Measurements from ENCODE around the gene PKLR. TPM values are rescaled to one million over a fixed set of nuclear protein-coding genes. Genes with fewer than 3 reads are reported as not detected.

PKLR gene
- total RNA-seq, 1 experiment from 2014 or later = 0.17 TPM

DNA sequence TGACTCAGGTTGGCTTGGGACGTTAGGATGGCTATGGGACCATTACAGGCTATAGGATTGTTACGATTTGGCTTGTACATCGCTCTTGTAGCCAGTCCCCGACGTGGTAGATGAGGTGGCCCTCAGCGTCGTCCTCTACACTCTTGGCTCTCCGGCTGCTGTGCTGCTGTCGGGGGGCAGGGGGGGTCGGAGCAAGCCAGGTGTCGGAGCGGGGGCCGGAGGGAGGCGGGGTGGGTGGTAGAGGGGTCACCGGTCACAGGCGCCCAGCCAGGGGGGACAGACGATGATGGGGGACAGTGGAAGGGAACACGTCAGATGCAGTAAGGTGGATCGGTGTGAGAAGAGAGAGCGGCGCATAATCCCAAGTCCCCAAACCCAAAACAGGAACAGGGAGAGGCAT lies 32.6 kb downstream of the PKLR start:
- Histone ChIP-seq H3K9me3 (ENCODE audit: control insufficient read depth in 1 of 2, insufficient read depth in 1 of 2, low read depth in 1 of 2, low read length in 2 of 2) (no peaks in the 10 kb centered on the region), H3K9me2 (ENCODE audit: insufficient read depth) (no peaks in the 10 kb centered on the region), H3K27me3 (ENCODE audit: insufficient read depth, low read length) (no peaks in the 10 kb centered on the region), H3K36me3 (ENCODE audit: control insufficient read depth in 1 of 2, insufficient read depth in 2 of 2, low read length in 2 of 2) (peaks cover 55 to 67% of the 10 kb centered on the region in 2 experiments), H3K9ac (ENCODE audit: low read length) (no peak overlapping the region), H3K4me1 (ENCODE audit: control insufficient read depth in 1 of 2, insufficient read depth in 2 of 2, low read length in 2 of 2) (peaks cover 4 to 9% of the 10 kb centered on the region in 2 experiments; a peak in 3 of 4 replicates), H3K4me3 (replicated peaks in 1 of 2; ENCODE audit: low read depth in 1 of 2, low read length in 2 of 2) (no peak overlapping the region), H3K79me2 (ENCODE audit: insufficient read depth, low read length) (peaks cover 49% of the 10 kb centered on the region), H4K20me1 (ENCODE audit: insufficient read depth) (no peaks in the 10 kb centered on the region), H2AFZ (ENCODE audit: low read depth, low read length, poor library complexity, severe bottlenecking) (no peak overlapping the region), H3K27ac (ENCODE audit: low read depth, low read length) (no peak overlapping the region), H3K4me2 (ENCODE audit: low read length) (no peak overlapping the region)
- no peak for TF ChIP-seq POLR2A (IDR thresholded peaks at IDR 0.05; ENCODE audit: borderline replicate concordance, extremely low read depth, insufficient read depth, insufficient read length)
- no peak for TF ChIP-seq SRF (IDR thresholded peaks at IDR 0.05; ENCODE audit: low read depth)
- TF ChIP-seq ELF1 (IDR thresholded peaks at IDR 0.05; ENCODE audit: borderline replicate concordance, low read depth) = no peak
- TF ChIP-seq, protein P1, sequence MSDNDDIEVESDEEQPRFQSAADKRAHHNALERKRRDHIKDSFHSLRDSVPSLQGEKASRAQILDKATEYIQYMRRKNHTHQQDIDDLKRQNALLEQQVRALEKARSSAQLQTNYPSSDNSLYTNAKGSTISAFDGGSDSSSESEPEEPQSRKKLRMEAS (IDR thresholded peaks at IDR 0.05) = no peak
- TF ChIP-seq, protein P2, sequence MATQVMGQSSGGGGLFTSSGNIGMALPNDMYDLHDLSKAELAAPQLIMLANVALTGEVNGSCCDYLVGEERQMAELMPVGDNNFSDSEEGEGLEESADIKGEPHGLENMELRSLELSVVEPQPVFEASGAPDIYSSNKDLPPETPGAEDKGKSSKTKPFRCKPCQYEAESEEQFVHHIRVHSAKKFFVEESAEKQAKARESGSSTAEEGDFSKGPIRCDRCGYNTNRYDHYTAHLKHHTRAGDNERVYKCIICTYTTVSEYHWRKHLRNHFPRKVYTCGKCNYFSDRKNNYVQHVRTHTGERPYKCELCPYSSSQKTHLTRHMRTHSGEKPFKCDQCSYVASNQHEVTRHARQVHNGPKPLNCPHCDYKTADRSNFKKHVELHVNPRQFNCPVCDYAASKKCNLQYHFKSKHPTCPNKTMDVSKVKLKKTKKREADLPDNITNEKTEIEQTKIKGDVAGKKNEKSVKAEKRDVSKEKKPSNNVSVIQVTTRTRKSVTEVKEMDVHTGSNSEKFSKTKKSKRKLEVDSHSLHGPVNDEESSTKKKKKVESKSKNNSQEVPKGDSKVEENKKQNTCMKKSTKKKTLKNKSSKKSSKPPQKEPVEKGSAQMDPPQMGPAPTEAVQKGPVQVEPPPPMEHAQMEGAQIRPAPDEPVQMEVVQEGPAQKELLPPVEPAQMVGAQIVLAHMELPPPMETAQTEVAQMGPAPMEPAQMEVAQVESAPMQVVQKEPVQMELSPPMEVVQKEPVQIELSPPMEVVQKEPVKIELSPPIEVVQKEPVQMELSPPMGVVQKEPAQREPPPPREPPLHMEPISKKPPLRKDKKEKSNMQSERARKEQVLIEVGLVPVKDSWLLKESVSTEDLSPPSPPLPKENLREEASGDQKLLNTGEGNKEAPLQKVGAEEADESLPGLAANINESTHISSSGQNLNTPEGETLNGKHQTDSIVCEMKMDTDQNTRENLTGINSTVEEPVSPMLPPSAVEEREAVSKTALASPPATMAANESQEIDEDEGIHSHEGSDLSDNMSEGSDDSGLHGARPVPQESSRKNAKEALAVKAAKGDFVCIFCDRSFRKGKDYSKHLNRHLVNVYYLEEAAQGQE (IDR thresholded peaks at IDR 0.05; ENCODE audit: low read depth) = no peak
- TF ChIP-seq EZH2 (IDR thresholded peaks at IDR 0.05) = no peak
- no peak for TF ChIP-seq RAD21 (IDR thresholded peaks at IDR 0.05; ENCODE audit: low read depth)
- no peak for TF ChIP-seq CEBPB (IDR thresholded peaks at IDR 0.05; ENCODE audit: low read depth)
- TF ChIP-seq, protein P3, sequence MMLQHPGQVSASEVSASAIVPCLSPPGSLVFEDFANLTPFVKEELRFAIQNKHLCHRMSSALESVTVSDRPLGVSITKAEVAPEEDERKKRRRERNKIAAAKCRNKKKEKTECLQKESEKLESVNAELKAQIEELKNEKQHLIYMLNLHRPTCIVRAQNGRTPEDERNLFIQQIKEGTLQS (IDR thresholded peaks at IDR 0.05) = no peak
- no peak for TF ChIP-seq SP1 (IDR thresholded peaks at IDR 0.05; ENCODE audit: low read depth)
- POLR2A ChIA-PET = no interaction called here
- CTCF ChIA-PET = no interaction called here
- no peak for ATAC-seq
- no TSS peak for BruUV-seq (replicated peaks)
- intact Hi-C loops (cut with micrococcal nuclease) = no loop called here
- RAD21 ChIA-PET (ENCODE audit: low non-redundant PET in 1 of 2, low total read pairs in 2 of 2, uncharacterized antibody in 2 of 2, unreplicated experiment in 2 of 2) = no interaction called here
- no peak for DNase-seq (ENCODE audit: low read depth, low spot score)
